Measurements from ENCODE around the gene HLA-DRA. TPM values are rescaled to one million over a fixed set of nuclear protein-coding genes. Genes with fewer than 3 reads are reported as not detected.

HLA-DRA gene
- total and polyA plus RNA-seq, 2 donors (not counting 3 experiments of a cell fraction or from before 2014, with no cell fraction given): not detected

DNA sequence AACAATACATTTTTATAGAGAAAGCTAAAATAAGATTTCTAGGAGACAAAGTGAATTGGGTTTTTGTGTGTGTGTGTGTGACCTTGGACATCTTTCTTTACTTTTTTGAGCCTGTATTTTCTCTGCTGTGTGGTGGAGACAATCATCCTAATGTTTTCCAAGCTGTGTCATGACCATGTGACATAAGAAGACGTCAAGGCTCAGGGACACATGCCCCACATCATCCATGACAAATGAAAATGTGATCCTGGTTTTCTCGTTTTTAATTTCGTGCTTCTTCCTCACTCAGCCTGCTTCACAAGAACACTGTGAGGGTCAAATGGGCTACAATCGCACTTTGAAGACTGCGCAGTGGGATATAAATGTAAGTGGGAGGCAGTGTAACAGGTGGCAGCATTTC is 28.8 kb upstream of the HLA-DRA start:
- Histone ChIP-seq H3K9me3 (replicated peaks; ENCODE audit: control insufficient read depth, insufficient read depth, low read length) (no peaks in the 10 kb centered on the region), H2AFZ (ENCODE audit: low read depth, low read length) (no peak overlapping the region), H3K9ac (replicated peaks; ENCODE audit: extremely low read depth, insufficient read depth, low read length) (no peak overlapping the region), H3K79me2 (ENCODE audit: control insufficient read depth, insufficient read depth, low read length) (no peaks in the 10 kb centered on the region), H3K27ac (ENCODE audit: insufficient read depth, low read depth, low read length) (no peak overlapping the region), H3K4me3 (replicated peaks in 1 of 3; ENCODE audit: insufficient read depth in 1 of 3, low read depth in 1 of 3, low read length in 3 of 3) (no peak overlapping the region), H4K20me1 (replicated peaks; ENCODE audit: control insufficient read depth, extremely low read depth, insufficient read depth, low read length) (no peaks in the 10 kb centered on the region), H3K4me2 (ENCODE audit: insufficient read depth, low read length) (no peak overlapping the region), H3K9me1 (replicated peaks; ENCODE audit: control insufficient read depth, extremely low read depth, insufficient read depth, low read length) (no peaks in the 10 kb centered on the region), H3K36me3 (ENCODE audit: control insufficient read depth in 2 of 2, extremely low read depth in 1 of 2, insufficient read depth in 2 of 2, low read length in 2 of 2) (no peaks in the 10 kb centered on the region), H3K27me3 (ENCODE audit: control insufficient read depth in 2 of 2, insufficient read depth in 2 of 2, low read length in 2 of 2) (peaks cover 33 to 37% of the 10 kb centered on the region in 2 experiments), H3K4me1 (ENCODE audit: control insufficient read depth, extremely low read depth, insufficient read depth, low read length) (peaks cover 4% of the 10 kb centered on the region)
- dilution Hi-C loops (cut with MboI; ENCODE audit: extremely low pct_ligation_motif_present, low sequenced_read_pairs) (loop anchor here (25.0 kb wide), 1 partner anchor 149 kb away; no protein-coding TSS in a partner anchor), intact Hi-C loops (cut with micrococcal nuclease) (loop anchor here (10.0 kb wide), 1 partner anchor 296 kb away; no protein-coding TSS in a partner anchor)
- no TSS peak for BruUV-seq (replicated peaks)
- POLR2A ChIA-PET: no interaction called here
- DNase-seq (ENCODE audit: low read depth, low spot score): no peak
- FAIRE-seq: no peak
- TF ChIP-seq, protein P1, sequence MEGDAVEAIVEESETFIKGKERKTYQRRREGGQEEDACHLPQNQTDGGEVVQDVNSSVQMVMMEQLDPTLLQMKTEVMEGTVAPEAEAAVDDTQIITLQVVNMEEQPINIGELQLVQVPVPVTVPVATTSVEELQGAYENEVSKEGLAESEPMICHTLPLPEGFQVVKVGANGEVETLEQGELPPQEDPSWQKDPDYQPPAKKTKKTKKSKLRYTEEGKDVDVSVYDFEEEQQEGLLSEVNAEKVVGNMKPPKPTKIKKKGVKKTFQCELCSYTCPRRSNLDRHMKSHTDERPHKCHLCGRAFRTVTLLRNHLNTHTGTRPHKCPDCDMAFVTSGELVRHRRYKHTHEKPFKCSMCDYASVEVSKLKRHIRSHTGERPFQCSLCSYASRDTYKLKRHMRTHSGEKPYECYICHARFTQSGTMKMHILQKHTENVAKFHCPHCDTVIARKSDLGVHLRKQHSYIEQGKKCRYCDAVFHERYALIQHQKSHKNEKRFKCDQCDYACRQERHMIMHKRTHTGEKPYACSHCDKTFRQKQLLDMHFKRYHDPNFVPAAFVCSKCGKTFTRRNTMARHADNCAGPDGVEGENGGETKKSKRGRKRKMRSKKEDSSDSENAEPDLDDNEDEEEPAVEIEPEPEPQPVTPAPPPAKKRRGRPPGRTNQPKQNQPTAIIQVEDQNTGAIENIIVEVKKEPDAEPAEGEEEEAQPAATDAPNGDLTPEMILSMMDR (IDR thresholded peaks at IDR 0.05; ENCODE audit: extremely low read depth in 1 of 2, insufficient read depth in 1 of 2, low read depth in 1 of 2, low read length in 2 of 2): no peak
- TF ChIP-seq FOS (IDR thresholded peaks at IDR 0.05; ENCODE audit: borderline replicate concordance, insufficient read depth, low read length): no peak
- TF ChIP-seq EZH2 (IDR thresholded peaks at IDR 0.05; ENCODE audit: borderline replicate concordance, low read depth, low read length, severe bottlenecking): no peak
- no peak for TF ChIP-seq GATA2 (IDR thresholded peaks at IDR 0.05; ENCODE audit: insufficient read depth, insufficient read length, low read depth, low read length)
- TF ChIP-seq, protein P2, sequence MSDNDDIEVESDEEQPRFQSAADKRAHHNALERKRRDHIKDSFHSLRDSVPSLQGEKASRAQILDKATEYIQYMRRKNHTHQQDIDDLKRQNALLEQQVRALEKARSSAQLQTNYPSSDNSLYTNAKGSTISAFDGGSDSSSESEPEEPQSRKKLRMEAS (IDR thresholded peaks at IDR 0.05; ENCODE audit: insufficient read depth, insufficient read length): no peak
- no peak for TF ChIP-seq POLR2A (IDR thresholded peaks at IDR 0.05; ENCODE audit: low read depth, low read length)
- no peak for TF ChIP-seq POLR2AphosphoS5 (IDR thresholded peaks at IDR 0.05; ENCODE audit: insufficient read depth, low read depth, low read length)
- TF ChIP-seq JUN (IDR thresholded peaks at IDR 0.05; ENCODE audit: borderline replicate concordance, insufficient read depth, insufficient read length, low read depth): no peak
- no peak for TF ChIP-seq MYC (IDR thresholded peaks at IDR 0.05; ENCODE audit: low read depth, low read length)
- CTCF ChIA-PET: interaction anchor here (1.0 to 1.7 kb wide), 4 partner anchors 164 to 457 kb away, joined by 4 to 6 read pairs (median 4); no protein-coding TSS in a partner anchor

Measured in endothelial cell of umbilical vein (primary cell).